Measurements from ENCODE around the gene CDH4.

The CDH4 gene

DNA sequence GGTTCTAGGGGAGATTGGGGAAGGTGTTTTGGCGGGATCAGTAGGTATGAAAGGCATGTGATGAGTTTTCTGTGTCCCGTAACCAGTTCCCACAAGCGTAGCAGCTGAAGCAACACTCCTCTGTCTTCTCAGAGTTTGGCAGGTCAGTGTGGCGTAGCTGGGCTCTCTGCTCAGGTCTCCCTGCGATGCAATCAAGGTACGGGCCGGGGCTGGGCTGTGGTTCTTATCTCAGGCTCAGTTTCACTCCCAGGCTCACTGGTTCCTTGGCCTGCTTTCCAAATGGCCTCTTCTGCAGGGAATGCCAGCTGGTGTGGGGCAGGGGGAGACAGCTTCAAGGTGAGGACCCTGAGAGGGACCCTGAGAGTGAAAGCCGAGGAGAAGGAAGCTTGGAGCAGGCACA lies 280.7 kb downstream of the CDH4 start:
- no peak for DNase-seq (ENCODE audit: low spot score)
- FAIRE-seq, result no peak

DNA sequence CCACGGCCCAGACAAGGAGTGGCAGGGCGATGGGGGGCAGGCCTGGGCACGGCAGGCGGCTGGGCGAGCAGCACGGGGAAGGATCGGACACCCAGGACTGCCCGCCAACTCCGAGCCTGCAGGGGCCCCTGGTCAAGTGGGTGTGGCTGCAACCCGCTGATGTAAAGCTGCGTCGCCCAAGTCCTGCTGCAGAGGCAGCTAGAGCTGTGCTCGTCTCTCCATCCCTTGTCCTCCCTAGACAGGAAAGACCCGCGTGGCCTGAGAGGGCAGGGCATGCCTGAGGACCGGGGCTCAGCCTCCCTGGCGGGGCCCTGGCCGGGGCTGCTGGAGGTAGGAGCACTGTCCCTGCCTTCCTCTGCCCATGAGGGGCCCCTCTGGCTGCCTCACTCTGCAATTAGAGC lies 281.2 kb downstream of the CDH4 start:
- no peak for FAIRE-seq
- DNase-seq (ENCODE audit: low spot score), result no peak

DNA sequence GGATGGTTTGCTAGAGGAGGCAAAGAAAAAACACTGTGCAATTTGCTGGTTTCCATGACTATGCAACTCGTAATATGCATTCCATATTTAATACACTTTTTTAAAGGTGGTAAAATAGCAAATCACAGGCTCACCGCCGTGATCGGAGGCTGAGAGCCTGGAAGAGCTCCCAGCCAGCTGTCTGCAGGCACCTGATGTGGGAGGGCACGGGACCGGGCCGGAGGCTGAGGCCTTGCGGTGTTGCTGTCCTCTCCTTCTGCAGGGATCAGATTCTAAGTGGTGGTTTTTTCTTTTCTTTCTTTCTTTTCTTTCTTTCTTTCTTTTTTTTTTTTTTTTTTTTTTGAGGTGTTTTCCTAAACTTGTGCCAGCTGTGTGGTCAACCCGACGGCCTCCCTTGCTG lies 282.3 kb downstream of the CDH4 start:
- no peak for FAIRE-seq

DNA sequence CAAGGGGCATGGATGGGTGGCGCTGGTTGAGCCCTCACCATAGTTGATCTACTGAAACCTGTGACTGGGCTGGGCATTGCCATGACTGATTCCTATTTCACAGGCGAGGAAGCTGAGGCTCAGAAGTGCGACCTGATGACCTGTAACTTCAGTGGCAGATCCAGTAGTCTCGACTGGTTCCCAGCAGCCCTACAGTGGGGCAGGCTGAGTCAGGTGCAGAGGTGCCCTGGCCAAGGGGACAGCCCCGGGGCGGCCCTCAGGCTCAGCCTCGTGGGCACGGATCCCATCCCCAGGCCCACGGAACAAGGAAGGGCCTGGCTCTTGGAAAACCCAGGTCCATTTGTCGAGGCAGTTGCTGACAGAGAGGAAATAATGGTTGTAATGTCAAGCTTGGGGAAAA lies 283.0 kb downstream of the CDH4 start:
- DNase-seq (ENCODE audit: low spot score), result no peak
- FAIRE-seq, result no peak

More for the DNA sequence above, 282.3 kb downstream of the CDH4 start:
- no peak for DNase-seq (ENCODE audit: low spot score)

DNA sequence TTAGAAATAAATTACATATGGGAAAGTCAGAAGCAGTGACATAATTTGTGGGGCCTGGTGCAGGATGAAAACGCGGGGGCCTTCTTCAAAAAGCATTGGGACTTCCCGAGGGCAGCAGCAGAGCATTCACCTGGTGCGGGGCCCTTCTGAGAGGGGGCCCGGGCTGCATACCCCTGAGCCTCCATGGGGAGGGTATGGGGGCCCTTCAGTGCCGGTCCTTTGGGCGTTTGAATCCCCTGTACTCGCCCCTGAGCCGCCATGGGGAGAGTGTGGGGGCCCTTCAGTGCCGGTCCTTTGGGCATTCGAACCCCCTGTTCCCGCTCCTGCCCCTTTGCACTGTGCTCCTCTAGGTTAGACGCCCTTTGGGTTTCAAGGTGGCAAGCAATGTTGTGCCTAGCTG lies 283.5 kb downstream of the CDH4 start:
- DNase-seq (ENCODE audit: low spot score), result no peak

DNA sequence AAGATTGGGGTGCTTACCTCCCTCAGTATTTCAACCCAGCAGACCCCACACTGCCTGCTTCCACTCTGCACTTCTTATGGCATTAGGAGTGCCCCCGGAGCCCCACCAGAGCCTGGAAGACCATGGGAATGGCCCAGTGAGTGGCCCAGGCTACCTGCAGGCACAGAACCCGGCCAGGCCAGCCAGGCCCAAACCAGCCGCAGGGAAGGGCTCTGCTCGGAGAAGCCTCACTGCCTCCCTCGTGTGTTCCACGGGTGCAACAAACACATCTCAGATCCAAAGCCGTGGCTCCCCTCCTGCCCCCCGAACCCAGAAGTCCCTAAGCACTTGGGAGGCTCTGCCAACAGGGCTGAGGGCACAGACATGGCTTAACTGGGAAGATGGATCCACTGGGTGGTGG lies 283.9 kb downstream of the CDH4 start:
- DNase-seq (ENCODE audit: low spot score) (no peak), FAIRE-seq (no peak)

More for the DNA sequence above, 283.5 kb downstream of the CDH4 start:
- FAIRE-seq, result no peak

- FAIRE-seq (no peak), DNase-seq (ENCODE audit: low spot score) (no peak)
Measured at GRCh38 chr20:61536671-61537070, 284.6 kb downstream of the CDH4 start.

DNA sequence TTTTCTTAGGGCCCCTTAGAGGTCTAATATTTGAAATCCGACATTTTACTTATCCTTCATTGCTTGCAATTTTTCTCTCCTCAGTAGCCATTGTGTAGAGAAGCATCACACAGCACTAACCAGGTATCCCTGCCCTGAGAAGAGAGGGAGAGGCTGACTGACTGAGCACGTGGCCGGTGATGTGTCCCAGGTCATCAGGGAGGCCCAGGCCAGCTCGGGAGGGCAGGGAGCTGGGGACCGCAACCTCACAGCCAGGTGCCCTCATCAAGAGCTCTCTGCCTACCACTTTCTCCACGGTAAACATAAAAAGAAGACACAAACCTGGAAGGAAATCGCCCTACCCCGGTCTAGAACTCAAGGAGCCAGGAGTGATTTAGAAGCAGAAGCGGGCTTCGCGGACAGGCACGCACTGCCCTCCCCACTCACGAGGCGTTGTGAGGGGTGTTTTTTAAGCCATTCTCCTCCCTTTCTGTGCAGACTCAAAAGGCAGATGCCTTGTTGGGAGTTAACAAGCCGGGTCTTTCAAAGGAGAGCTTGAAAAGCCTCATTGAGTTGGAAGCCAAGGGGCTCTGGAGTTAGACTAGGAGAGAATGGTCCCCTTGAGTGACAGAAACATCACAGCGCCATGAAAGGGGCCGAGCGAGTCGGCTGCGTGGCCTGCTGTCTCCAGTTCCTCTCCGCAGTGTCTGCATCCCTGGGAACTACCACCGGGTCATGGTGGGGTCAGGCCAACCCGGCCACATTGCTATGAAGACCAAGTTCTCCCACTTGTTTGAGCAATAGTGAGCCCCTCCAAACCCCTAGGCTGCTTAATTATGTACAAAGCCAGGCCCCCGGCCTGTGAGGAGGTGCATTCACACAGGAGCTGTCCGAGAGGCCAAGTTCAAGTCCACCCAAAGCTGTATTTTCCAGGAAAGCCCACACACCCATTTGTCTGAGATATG lies 285.4 kb downstream of the CDH4 start:
- FAIRE-seq (no peak), DNase-seq (ENCODE audit: low spot score) (no peak)

DNA sequence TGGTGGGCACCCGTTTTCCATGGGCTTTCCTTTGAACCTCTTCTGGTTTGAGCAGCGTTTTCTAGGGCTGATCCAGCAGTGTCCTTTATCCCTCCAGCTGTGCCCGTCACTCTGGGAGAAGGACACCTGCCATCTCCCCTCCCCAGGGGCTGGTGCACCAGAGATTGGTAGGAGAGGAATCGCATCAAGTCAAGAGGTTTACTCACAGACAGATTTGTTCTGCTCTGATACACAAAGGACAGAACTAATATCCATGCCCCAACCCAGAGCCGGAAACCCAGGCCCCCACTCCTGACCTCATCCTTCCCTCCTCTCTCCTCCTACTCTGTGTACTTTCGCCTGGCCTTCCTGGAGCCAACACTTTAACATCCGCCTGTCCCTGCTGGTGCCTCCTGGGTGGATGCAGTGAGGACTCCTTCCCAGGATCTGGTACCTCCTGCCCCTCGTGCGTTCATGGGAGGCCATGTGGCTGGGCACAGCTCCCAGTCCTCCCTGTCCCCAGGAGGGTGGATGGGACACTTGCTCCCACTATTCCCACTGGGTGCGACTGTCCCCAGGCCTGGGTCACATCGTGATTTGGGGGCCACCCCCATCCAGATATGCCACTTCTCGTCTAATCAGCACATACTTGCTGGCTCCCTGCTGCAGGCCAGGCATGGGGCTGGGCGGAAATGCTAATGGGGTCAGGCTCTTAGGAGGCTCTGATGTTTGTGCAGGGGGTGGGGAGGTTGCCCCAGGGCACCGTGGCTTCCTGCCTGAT lies 286.3 kb downstream of the CDH4 start:
- DNase-seq (ENCODE audit: low spot score) (no peak), FAIRE-seq (no peak)

GRCh38 chr20:61538943-61539265 lies 286.8 kb downstream of the CDH4 start:
- no peak for DNase-seq (ENCODE audit: low spot score)
- no peak for FAIRE-seq

- no peak for DNase-seq (ENCODE audit: low spot score)
Measured at GRCh38 chr20:61539706-61540360, 287.8 kb downstream of the CDH4 start.

DNA sequence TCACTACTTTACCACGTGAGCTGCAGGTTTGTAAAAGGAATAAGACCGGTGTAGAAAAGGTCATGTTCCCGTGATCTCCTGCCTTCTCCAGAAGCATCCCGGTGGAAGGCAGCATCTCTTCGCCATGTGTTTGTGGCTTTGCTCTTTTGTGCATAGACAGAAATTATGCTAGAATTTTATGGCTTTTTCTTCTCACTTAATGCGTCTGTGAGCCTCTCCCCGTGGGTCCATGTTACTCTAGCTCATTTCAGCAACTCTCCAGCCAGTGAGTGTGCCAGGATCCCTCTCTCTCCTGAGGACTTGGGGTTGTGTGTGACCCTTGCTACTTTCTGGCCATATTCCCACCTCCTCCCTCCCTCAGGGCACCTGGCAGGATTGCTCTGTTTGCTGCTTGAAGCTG lies 289.5 kb downstream of the CDH4 start:
- DNase-seq (ENCODE audit: low spot score), result no peak
- no peak for FAIRE-seq

More at GRCh38 chr20:61539706-61540360, 287.8 kb downstream of the CDH4 start:
- no peak for FAIRE-seq

DNA sequence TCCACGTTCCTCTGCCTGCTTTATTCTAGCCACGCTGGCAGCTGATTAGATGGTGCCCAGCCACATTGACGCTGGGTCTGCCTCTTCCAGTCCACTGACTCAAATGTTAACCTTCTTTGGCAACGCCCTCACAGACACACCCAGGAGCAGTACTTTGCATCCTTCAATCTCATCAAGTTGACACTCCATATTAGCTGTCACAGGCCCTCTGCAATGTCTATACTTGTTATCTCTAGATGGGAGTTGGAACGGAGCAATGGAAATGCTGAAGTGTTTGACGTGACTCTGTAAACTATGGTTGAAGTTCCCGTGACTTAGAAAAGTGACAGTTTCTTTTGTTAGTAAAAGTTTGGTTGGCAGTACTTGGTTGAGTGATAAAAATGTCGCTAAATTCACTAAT lies 291.0 kb downstream of the CDH4 start:
- DNase-seq (ENCODE audit: low spot score) (no peak), FAIRE-seq (no peak)

GRCh38 chr20:61543931-61544745 lies 292.1 kb downstream of the CDH4 start:
- DNase-seq (ENCODE audit: low spot score) (no peak), FAIRE-seq (no peak)

GRCh38 chr20:61544910-61545889 lies 293.1 kb downstream of the CDH4 start:
- DNase-seq (ENCODE audit: low spot score), result no peak
- no peak for FAIRE-seq

DNA sequence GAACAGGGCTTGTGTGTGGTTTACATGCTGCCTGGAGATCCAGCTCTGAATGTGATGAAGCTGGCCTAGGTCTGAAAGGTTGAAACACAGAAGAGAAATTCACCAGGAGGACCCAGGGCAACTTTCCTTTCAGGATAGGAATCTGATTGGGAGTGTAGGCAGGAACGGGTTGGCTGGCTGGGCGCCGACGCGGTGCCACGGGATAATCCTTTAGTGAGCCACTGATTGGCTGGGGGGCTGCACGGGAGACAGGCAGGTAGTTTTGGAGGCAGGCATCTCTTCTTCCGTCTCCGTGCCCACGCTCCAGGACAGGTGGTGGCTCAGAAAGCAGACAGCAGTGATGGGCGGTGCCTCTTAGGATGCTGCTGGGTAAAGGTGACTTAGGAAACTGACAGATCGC lies 294.6 kb downstream of the CDH4 start:
- DNase-seq (ENCODE audit: low spot score) (no peak), FAIRE-seq (no peak)

GRCh38 chr20:61548069-61548468 lies 296.0 kb downstream of the CDH4 start:
- no peak for FAIRE-seq
- no peak for DNase-seq (ENCODE audit: low spot score)

DNA sequence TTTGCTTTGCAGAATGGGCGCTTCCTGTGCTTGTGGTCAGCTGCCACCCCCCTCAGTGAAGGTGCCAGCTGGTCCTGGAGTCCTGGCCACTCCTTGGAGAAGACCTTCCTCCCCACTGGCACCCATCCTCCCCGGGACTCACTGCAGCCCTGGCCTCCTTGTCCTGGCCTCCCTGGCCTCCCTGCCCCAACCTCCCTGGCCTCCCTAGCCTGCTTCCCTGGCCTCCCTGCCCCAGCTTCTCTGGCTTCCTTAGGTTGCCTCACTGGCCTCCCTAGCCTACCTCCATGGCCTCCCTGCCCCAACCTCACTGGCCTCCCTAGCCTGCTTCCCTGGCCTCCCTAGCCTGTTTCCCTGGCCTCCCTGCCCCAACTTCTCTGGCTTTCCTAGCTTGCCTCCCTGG lies 297.8 kb downstream of the CDH4 start:
- FAIRE-seq, result no peak
- no peak for DNase-seq (ENCODE audit: low spot score)

- DNase-seq (ENCODE audit: low spot score), result no peak
- FAIRE-seq, result no peak
Measured at GRCh38 chr20:61551401-61551800, 299.3 kb downstream of the CDH4 start.

- no peak for DNase-seq (ENCODE audit: low spot score)
- no peak for FAIRE-seq
Measured at GRCh38 chr20:61554617-61555016, 302.6 kb downstream of the CDH4 start.
